Breast epithelium (tissue), 3 donors: ENCODE results near the gene INPP4A.

Experiments
- POLR2A ChIP-seq: fragments of 450-650 bp; IDR thresholded peaks from one replicate; pipeline ENCODE4 v1.6.1; 2016; ENCODE audit warnings: antibody characterized with exemption, mild to moderate bottlenecking, moderate library complexity
- POLR2AphosphoS5 ChIP-seq, 3 donors: sonication (generic); formaldehyde crosslinking; IDR thresholded peaks; one replicate each; pipeline ENCODE4 v1.6.1; 2017; ENCODE audit warnings: antibody characterized with exemption in 3 of 3
- TF ChIP-seq, protein P1 (sequence below), 3 donors: fragments of 450-650 bp; IDR thresholded peaks; one replicate each; pipeline ENCODE4 v1.5.1; 2016 to 2017; ENCODE audit warnings: antibody characterized with exemption in 3 of 3, mild to moderate bottlenecking in 3 of 3, moderate library complexity in 3 of 3

DNA sequence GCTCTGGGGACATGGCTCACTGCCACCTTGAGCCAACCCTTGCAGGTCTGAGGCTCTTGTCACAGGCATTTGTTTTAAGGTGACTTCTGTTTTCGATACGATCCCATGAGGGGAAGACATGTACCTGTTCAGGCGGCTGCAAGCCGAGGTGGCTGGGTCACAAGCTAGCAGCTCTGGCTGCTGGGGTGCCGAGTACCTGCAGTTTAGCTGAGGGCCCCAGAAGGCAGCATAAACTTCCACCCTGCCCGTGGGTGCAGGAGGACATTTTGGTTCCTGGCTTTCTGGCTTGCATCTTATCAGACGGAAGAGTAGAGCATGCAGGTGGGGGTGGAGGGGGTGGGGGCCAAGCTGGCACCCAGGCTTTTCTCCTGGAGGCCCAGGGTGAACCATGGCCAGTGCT lies 135.3 kb downstream of the INPP4A start:
- TF ChIP-seq, protein P1, sequence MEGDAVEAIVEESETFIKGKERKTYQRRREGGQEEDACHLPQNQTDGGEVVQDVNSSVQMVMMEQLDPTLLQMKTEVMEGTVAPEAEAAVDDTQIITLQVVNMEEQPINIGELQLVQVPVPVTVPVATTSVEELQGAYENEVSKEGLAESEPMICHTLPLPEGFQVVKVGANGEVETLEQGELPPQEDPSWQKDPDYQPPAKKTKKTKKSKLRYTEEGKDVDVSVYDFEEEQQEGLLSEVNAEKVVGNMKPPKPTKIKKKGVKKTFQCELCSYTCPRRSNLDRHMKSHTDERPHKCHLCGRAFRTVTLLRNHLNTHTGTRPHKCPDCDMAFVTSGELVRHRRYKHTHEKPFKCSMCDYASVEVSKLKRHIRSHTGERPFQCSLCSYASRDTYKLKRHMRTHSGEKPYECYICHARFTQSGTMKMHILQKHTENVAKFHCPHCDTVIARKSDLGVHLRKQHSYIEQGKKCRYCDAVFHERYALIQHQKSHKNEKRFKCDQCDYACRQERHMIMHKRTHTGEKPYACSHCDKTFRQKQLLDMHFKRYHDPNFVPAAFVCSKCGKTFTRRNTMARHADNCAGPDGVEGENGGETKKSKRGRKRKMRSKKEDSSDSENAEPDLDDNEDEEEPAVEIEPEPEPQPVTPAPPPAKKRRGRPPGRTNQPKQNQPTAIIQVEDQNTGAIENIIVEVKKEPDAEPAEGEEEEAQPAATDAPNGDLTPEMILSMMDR (IDR thresholded peaks at IDR 0.05): no peak
- no peak for TF ChIP-seq POLR2A
- TF ChIP-seq POLR2AphosphoS5 (IDR thresholded peaks at IDR 0.05): no peak
